Astrocyte of the cerebellum (primary cell): Measurements from ENCODE around the gene MIER2.

ENCODE experiments used
- DNase-seq: peaks from one replicate; pipeline ENCODE4 v3.0.0-alpha.2; 2011; ENCODE audit warnings: low read depth
- H3K4me3 ChIP-seq: 2 replicates; pipeline ENCODE4 v1.5.1; 2011; ENCODE audit warnings: mild to moderate bottlenecking, low read depth, low read length, moderate library complexity
- in situ Hi-C: cut with HindIII; loops from 2 replicates; pipeline ENCODE4 v1.10.0; 2017; ENCODE audit warnings: low sequenced_read_pairs
- TF ChIP-seq, protein P1 (sequence below): IDR thresholded peaks from 2 replicates; pipeline ENCODE4 v1.5.1; 2012; ENCODE audit warnings: low read length, low read depth, moderate library complexity, mild to moderate bottlenecking; ENCODE audit errors: missing control alignments

MIER2 gene

DNA sequence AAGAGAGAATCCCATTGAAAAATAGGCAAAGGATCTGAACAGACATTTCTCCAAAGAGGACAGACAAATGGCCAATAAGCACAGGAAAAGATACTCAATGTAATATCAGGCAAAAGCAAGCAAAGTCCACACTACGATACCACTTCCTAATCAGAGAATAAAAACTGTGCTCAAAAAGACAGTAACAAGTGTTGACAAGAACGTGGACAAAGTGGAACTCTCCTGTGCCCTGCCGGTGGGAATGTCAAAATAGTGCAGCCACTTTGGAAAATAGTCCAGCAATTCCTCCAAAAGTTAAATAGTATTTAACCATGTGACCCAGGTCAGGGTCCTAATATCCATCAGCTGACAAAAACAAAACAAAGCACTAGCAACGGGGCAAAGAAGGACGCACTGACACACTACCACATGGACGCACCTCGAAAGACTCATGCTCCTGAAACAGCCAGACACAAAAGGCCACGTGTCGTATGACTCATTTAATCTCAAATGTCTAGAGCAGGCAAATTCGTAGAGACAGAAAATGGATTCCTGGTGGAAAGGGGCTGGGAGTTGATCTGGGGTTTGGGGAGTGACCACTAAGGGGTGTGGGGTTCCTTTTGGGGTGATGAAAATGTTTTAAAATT is 5.2 kb downstream of the MIER2 start:
- H3K4me3 ChIP-seq: no peak overlapping the region
- TF ChIP-seq, protein P1, sequence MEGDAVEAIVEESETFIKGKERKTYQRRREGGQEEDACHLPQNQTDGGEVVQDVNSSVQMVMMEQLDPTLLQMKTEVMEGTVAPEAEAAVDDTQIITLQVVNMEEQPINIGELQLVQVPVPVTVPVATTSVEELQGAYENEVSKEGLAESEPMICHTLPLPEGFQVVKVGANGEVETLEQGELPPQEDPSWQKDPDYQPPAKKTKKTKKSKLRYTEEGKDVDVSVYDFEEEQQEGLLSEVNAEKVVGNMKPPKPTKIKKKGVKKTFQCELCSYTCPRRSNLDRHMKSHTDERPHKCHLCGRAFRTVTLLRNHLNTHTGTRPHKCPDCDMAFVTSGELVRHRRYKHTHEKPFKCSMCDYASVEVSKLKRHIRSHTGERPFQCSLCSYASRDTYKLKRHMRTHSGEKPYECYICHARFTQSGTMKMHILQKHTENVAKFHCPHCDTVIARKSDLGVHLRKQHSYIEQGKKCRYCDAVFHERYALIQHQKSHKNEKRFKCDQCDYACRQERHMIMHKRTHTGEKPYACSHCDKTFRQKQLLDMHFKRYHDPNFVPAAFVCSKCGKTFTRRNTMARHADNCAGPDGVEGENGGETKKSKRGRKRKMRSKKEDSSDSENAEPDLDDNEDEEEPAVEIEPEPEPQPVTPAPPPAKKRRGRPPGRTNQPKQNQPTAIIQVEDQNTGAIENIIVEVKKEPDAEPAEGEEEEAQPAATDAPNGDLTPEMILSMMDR: no peak
- DNase-seq: no peak
- in situ Hi-C loops: no loop called here

DNA sequence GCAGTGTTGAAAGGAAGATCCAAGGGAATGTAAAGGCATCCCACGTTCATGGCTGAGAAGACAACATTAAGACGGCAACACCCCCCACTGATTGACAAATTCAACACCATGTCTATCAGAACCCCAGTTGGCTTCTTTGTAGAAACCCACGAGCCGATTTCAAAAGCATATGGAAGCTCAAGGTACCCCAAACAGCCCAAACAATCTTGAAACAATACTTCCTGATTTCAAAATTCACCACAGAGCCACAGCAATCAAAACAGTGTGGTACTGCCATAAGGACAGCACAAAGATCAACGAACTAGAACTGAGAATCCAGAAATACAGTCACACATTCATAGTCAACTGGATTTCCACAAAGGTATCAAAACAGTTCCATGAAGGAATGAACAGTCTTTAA is 6.2 kb downstream of the MIER2 start:
- in situ Hi-C loops: no loop called here
- TF ChIP-seq, protein P1: no peak
- DNase-seq: no peak
- no peak overlapping the region for H3K4me3 ChIP-seq

DNA sequence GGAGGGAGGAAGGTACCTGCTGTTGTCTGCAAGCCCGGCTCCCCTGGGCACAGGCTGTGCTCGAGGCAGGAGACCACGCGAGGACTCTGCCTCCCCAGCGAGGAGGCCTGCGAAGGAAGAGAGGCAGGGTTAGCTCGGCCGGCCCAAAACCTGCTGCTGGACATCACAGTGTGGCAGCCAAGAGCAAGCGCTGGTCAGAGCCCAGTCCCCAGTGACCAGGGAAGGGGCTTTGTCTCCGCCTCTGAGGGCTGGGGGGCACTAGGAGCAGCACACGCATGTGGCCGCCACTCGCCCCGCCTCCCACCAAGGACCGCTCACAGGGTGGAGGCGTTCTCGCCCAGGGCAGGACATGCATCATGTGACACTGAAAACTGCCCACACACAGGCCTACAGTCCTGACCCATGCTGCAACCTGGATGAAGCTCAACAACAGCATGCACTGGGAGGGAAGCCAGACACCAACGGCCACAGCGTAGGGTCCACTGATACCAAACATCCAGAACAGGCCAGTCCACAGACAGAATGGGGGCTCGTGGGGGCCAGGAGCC is 8.5 kb downstream of the MIER2 start:
- H3K4me3 ChIP-seq: no peak overlapping the region
- no peak for DNase-seq
- in situ Hi-C loops: no loop called here
- TF ChIP-seq, protein P1: no peak

DNA sequence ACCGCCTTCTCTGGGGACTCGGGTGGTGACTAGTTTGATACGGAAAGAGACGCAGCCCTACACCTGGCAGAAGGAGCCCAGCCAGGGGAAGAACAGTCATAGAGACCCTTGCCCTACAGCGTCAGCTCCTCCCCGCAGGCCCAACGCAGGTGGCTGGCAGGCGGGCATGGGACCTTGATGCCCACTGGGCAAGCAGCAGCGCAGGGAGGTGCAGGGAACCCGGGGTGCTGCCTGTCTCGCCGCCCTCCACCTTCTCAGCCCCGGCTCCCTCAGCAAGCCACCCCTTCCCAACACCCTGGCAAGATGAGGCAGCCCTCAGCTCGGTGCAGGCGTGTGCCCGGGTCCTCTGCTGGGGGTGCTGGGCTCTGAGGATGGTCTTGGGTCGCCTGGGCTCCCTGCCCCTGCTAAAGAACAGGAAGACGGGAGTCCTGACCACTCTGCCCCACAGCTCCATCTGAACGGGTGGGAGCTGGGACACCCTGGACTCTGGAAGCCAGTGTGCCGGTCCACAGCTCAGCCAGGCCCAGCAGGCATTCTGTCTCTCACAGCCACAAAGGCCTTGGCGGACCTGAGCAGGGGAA is 9.0 kb downstream of the MIER2 start:
- no peak for DNase-seq
- TF ChIP-seq, protein P1: no peak
- H3K4me3 ChIP-seq: no peak overlapping the region
- in situ Hi-C loops: no loop called here

DNA sequence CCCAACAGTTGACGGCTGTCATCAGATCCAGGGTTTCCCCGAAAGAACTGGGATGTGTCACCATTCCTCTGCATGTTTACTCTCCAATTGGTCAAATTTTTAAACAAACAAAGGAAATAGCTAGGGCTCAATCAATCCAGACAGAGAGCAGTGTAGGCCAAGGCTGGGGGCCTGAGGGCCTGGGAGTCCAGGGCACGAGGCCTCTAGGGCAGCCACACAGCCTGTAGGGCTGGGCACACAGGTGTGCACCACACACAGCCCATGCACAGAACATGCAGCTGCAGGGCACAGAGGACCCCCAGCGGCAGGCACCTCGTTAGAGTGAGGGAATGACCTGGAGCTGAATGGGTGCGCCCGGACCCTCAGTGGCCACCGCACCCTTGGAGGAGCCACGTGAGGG is 9.5 kb downstream of the MIER2 start:
- no peak overlapping the region for H3K4me3 ChIP-seq
- TF ChIP-seq, protein P1: no peak
- in situ Hi-C loops: no loop called here
- no peak for DNase-seq

DNA sequence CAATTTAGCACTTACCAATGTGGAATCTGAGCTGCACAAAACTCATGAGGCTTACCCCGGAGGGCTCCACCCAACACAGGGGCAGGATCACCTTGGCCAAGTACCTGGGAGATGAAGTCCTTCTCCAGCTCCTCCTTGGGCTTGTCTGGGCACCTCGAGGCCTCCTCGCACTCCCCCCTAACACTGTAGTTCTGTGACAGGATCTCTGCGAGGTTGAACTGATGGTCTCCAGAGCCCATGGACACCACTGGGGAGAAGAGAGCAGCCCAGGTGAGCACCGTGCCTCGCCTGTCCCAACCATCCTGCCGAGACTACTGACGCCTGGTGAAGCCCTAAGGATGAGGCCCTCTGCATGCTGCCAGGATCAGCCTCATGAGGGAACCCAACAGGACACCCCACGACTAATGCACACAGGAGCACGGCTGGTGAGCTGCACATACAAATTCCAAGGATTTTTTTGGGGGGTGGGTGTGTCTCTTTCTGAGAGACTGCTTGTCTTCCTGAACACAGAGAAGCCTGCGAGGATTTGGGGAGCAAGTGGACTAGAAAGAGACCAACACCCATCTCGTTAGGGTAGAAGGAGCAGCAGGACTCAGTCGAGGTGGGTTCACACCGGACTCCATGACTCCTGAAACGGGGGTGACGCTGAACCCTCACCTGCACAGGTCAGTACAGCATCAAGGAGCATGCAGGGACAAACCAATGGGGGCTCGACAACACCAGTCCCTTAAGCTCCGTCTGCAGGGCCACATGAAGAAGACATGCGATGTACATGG is 10.1 kb downstream of the MIER2 start:
- in situ Hi-C loops: no loop called here
- H3K4me3 ChIP-seq: no peak overlapping the region
- no peak for DNase-seq
- TF ChIP-seq, protein P1: no peak
